Activated CD8-positive, alpha-beta memory T cell treated with anti-CD3 and anti-CD28 coated beads, Interleukin-2, amount 50 U/mL, for 48 hours (primary cell): ENCODE data around the gene ABHD17B.
"Not testable (repeated sequence)": the region's sequence is repeated elsewhere in the genome, so short reads cannot be mapped to it uniquely, and the experiment has no call there.

Experiments used
- DNase-seq: peaks from one replicate; pipeline ENCODE4 v3.0.0-alpha.2; 2020

ABHD17B gene

DNA sequence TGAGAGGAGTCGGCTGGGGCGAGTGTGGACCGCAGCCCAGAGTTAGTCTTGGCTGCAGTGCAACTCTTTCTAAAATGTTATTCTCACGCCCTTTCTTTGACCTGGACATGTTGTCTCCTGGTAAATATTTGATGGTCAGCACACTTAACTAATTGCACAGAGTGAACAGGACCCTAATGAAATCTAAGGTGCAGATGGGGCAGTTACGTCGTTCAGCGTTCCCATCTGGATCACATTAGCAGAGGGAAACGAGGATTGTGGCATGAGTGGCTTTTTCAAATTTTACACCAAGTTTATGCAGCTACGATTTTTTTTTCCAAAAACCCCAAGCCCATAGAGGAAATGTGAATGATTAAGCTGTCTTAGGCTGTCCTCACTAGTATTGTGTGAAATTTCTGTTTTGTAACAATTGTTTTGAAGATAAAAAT, 929 bp upstream of the ABHD17B start:
- DNase-seq, result no peak

DNA sequence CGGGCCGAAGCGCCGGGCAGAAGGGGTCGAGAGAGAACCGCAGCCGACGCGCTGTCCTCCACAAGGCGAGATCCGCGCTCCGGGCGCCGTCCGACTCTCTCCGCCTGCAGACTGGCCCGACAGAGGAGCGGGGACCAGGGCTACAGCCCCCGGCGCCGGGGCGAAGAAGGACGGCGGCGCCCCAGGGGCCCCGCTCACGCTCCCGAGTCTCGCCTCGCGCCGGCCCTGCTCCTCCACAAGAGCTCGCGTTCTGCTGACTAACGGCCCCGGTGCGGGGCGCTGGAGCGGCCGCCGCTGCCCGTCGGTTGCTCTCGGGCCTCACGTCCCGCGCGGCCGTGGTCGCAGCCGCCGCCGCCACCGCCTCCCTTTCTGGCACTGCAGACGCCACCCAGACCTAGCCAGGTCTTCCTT, 338 bp downstream of the ABHD17B start:
- DNase-seq, result no peak

DNA sequence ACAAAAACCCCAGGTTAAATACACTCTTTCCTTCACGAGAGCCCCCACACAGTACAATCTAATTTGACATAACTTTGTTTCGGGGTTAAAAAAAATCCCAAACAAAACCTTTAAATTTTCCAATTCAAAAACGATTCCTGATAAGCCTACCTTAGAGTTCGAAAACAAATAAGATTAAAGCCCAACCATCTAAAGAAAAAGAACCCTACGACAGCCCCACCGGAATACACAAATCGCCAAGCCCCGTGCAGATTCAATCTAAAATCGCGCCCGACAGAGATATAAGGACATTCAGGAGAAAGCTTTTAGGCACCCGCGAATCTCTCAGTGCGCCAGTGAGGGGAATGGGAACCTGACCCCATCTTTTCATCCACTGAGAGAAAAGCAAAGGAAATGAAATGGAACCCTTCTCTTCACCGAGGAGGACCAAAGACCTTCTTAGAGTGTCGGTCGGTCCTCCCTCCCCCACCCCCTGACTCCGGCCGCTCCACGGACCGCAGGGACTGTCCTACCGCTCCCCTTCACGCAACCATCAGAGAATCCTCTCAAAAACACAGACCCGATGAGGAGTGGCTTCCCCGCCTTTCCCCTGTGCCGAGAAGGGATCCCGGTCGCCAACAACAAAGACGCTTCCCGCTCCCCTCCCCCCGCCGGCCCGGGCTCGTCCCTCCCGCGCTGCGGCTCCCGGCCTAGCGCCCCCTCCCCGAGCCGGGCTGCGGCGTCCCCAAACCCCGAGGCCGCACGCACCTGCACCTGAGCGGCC, 925 bp downstream of the ABHD17B start:
- peak; percentile 71 for DNase-seq

DNA sequence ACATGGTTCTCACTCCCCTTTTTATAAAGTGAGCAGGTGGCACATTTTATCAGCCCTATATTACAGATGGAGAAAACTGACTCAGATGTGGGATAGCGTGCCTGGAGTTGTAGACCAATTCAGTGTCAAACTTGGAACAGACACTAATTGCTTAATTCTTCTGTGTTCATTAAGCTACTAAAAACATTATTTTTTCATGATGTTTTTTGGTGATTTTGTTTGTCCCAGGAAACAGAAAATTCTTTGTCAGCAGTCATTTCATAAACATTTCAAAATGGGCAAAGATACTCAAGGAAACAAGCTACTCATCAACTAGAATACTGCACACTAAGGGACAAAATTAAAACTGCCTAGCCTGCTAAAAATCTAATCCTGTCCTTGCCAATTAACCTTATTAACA, 2.2 kb downstream of the ABHD17B start:
- DNase-seq, result no peak

DNA sequence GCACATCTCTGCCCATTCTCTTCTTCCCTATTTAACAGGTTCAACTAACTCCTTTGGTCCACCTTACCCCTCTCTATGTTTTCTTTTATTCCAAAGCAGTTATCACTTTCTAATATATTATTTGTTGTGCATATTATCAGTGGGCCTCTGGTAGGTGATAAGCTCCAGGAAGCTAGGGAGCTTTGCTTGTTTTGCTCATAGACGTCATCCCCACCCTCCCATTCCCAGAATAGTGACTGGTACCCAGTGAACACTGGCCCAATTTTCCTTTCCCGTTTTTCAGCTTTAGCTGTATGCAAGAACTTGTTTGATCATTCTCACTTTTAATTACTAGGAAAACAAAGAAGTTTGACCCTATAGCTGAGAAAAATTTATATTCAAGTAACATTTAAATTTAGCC, 6.9 kb downstream of the ABHD17B start:
- DNase-seq, result no peak

DNA sequence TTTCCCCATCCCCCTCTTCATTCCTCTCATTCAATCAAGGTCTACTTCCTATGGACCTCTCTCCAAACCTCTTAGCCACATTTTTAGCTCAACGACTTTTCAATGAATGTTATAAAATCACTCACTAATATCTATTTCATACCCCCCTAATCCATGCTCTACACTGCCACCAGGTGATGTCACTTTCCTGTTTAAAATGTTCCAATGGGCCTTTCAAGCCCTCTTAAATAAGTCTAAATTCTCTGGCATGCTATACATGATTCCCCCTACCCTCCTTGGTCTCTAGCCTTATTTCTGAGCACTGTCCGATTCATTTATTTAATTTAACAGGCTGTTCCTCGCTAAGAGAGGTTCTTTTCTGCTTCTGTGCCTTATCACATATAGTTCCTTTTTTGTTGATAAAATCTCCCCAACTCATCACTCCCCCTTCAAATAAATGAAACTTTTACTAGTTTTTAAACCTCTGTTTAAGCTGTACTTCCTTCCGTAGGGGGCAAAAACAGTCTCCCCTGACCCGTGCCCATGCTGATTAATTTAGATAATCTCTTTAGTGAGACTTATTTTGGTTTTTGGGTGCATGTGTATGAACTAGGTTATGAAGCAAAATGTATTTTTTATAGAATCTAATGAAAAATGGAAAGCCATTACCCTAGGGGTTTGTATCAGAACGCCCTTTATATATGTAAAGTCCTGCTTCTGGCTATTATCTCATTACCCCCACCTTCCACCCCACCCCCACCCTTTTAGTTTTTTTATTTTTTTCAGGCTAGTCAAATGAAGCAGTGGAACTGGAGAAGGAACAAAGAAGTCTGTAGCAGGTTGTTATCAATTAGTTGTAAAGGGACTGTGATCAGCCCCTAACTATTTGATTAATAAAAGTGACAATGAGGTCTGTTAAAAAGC, 9.0 kb downstream of the ABHD17B start:
- DNase-seq, result no peak

DNA sequence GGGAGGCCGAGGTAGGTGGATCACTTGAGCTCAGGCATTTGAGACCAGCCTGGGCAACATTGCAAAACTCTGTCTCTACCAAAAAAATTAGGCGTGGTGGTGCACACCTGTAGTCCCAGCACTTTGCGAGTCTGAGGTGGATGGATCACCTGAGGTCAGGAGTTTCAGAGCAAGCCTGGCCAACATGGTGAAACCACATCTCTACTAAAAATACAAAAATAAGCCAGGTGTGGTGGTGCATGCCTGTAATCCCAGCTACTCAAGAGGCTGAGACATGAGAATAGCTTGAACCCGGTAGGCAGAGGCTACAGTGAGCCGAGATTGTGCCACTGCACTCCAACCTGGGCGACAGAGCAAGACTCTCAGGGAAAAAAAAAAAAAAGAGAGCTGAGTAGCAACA, 12.2 kb downstream of the ABHD17B start:
- DNase-seq, result not testable (repeated sequence)

DNA sequence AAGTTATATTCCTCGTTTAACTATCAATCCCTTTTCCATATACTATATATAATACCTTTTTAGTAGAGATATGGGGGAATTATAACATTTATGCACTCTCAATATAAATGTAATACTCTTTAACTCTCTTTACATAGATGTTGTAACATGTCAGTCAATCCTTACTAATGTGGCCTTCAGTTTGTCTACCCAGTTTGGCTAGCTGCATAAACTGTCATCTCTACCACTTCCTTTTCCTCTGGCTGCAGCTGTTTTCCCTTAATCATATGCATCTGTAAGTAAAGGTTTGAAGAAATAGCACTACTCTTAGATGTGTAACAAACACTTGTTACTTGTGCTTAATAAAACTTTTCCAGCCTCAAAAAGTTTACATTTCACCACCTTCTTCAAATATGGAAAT, 13.4 kb downstream of the ABHD17B start:
- DNase-seq, result no peak

DNA sequence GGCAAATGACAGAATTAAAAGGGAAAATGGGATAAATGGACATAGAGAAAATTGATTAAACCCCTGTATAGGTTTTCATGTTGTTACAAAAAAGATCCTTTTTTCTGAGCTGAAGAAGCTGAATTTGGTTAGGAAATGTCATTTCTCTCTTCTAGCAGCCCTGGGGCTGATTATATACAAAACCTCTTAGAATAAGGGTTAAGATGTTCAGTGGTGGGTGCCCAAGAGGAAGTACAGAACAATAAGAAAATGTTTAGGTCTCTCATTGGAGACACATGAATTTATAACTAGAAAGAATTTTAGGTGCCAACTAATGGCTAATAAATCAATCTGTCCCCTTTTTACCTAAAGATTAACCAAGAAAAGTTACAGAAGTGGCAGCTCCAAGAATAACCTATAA, 14.2 kb downstream of the ABHD17B start:
- no peak for DNase-seq

DNA sequence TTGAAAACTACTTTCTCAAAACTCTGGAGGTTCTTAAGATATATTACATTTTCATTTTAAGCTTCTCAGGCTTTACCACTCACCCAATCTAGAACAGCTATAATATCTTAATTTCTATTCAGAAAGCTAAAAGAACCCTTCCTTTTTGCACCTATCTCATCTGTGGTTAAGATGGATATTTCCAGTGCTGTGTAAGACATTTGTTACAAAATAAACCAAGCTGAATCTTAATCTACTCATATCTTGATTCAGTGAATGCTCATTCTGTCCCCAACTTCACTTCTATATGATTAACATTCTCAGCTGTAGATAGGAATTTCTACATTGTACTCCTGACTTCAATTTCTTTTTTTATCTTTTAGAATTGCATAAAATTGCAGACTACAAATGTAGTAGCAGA, 15.0 kb downstream of the ABHD17B start:
- DNase-seq, result no peak

DNA sequence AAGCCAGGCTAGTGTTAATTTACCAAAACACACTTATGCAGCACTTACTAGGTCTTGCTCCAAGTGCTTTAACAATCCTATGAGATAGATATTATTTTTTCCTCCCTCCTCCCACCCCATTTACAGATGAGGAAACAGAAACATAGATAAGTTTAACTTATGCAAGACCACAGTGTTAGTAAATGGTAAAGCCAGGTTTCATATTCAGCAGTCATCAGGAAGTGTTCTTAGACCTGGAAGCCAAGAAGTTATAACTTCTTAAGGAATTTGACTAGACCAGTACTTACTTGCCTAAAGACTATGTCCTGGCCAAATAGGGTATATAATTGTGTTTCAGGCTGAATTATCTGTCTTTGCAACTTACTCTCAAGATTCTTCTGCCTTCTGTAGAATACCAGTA, 15.9 kb downstream of the ABHD17B start:
- DNase-seq, result no peak

DNA sequence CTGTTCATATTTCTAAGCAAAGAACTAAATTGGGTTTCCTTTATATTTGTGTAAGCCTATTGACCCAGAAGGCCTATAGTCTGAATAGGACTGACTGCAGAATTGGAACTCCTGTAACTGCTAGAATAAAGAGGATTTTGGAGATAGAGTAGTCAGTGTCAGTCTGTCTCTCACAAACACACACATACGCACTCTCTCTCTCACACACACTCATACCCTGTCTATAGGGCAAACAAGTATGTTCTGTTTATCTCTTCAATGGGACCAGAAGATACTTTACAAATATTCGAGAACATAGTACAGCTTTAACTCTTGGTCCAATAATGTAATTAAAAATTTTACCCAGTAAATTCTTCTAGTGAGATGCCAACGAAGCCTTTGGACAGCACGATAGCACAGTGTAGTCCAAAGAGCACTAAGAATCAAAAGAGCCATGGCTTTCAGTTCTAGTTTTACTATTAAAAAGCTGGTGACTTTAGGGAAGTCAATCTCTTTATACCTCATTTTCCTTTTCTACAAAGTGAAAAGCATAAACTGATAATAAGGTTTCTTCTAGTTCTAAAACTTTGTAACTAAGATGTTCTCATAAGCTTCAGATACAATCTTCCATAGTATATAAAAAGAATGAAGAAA, 19.3 kb downstream of the ABHD17B start:
- no peak for DNase-seq

DNA sequence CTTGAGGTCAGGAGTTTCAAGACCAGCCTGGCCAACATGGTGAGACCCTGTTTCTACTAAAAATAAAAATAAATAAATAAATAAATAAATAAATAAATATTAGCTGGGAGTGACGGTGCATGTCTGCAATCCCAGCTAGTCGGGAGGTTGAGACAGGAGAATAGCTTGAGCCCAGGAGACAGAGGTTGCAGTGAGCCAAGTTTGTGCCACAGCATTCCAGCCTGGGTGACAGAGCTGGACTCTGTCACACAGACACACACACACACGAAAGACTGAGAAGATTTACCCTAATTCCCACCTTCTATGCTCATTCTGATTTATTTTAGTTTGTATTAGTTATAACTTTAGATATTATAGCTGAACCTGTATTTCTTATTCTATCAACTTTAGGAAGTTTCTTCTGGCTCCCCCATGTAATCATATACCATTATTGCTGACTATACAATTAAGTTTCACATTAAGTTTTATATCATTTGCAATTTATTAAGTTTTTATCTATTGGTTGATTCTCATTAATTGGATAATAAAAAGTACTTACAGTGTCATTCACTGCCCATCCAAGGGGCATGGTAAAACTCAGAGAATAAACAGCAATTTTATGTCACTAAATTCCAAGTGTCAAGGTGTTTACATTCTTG, 20.8 kb downstream of the ABHD17B start:
- DNase-seq, result no peak

DNA sequence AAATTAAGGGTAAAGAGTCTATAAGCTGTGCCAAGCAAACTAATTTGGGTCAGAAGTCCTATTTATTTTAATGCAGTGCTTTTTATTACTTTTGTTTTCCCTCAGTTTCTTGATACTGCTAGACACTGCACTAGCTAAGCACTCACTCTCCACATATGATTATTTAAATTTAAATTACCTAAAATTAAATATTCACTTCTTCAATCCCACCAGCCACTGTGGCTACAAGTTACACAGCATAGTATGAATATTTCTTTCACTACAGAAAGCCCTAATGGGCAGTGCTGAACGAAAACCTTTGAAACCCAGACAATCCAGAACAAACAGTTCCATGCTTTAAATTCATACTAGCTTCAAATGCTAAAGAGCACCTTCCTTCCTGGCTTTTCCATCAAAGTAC, 23.6 kb downstream of the ABHD17B start:
- no peak for DNase-seq

DNA sequence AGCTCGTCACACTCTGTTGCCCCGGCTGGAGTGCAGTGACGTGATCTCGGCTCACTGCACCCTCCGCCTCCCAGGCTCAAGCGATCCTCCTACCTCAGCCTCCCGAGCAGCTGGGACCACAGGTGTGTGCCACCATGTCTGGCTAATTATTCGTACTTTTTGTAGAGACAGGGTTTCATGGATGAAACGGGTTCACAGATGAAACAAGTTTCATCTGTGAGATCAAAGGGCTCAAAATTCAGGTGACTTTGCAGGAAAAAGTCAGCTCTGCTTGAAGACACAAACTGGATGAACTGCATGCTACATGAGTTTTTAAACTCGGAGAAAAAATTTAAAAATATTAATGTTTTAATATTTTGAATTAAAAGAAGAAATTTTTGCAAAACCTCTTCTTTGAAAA, 24.5 kb downstream of the ABHD17B start:
- no peak for DNase-seq

DNA sequence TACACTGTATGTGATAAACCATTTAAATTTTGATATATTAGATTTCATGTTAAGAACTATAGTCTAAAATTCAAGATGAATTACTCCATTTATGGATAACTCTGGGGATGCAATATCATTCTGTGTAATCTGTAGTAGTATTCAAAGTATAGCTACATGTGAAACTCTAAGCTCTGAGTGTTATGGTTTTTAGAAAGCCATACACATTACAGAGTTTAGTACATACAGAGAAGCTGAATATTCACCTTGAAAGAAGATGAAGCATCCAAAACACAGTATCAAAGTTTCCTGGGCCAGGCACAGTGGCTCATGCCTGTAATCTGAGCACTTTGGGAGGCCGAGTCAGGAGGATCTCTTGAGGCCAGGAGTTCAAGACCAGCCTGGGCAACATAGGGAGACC, 25.0 kb downstream of the ABHD17B start:
- DNase-seq, result no peak

DNA sequence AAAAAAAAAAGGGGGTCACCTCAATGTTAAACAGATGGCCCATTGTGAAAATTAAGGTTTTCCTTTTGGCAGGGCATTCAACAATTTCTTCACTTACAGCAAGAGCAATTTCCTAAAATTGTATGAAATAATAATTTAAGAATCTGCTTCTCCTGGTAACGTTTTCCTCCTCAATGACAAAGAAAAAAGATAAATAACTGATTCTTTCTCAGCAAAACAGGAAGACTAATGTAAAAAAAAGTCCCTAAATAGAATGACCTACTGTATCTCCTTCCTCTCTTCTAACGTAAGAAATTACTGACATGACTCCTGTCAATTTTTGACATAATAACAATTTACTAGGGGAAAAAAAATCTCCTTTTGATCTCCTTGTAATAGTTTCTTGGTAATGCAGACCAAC, 25.5 kb downstream of the ABHD17B start:
- DNase-seq, result no peak

DNA sequence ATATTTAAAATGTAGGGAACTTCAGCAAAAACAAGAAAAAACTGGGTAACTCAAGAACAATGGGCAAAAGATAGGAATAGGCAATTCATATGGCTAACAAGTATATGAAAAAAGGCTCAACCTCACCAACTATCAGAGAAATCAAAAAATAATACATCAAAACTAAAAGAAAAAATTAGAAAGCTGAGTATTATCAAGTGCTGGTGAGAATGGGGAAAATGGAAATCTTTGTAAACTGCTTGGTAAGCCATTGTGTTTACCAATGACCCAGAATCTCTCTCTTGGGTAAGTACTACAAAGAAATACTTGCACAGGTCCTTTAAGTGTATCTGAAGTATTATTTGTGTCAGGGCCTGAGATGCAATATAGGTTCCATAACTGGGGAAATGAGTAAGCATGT, 27.0 kb downstream of the ABHD17B start:
- DNase-seq, result no peak

DNA sequence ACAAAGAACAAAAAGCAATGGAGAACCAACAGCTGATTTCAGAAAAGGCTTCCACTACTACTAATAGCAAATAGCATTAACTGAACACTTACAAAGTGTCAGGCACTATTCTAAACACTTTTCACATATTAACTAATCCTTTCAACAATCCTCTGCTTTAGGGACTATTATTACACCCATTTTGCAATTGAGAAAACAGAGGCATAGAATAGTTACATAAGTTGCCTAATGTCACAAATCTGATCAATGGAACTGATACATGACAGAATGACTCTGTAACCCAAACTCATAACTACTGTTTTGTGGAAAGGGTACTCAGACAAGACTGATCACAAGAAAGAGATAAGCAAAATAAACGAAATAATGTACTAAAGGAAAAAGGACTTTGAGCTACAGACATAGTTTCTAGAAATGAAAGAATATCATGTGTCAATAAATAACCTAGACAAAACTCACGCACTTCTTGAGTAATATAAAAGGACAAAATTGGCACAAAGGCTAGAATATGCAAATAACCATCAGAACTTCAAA, 31.3 kb downstream of the ABHD17B start:
- DNase-seq, result no peak

DNA sequence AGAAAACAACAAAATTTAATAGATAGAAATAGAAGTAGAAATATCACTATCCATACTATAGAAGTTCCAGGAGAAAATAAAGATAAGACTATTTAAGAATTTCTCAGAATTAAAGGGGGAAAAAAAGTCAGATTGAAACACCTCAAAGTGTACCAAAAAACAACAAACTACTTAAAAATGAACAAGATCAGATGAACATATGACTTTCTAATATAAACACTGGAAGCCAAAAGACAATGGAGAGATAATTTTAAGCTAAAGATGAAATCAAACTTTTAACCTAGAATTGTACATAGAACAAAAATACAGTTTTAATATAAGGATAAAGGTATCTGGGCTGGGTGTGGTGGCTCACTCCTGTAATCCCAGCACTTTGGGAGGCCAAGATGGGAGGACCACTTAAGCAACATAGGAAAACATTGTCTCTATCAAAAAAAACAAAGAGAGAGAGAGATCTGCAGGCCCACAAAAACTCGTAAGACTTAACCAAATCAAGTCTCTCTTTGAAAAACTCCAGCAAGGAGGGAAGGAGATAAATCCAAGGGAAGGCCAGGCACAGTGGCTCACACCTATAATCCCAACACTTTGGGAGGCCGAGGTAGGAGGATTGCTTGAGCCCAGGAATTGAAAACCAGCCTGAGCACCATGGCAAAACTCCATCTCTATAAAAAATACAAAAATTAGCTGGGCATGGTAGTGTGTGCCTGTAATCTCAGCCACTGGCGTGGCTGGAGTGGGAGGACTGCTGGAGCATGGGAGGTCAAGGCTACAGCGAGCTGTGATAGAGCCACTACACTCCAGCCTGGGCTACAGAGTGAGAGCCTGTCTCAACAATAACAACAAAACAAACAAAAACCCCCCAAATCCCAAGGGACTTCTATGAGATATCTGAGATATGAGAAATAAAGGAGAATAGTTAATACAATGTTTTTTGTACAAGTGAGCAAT, 32.4 kb downstream of the ABHD17B start:
- no peak for DNase-seq

DNA sequence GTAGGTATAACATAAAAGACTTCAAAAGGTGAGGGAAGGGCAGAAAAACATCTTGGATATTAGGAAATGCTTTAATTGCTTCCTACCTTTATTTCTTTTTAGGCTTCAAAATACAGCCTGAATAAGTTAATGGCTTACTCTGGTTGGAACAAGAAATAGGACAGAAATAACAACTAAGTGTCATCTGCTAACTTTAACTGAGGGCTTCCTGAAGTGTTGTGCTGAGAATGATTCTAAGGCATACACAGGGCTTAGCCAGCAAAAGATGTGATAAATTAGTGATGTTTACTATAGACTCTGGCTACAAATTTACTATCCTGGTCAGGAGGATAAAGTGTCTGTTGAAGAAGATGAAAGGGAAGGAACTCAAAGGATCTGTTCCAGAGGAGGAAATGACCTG, 34.2 kb downstream of the ABHD17B start:
- DNase-seq, result no peak

DNA sequence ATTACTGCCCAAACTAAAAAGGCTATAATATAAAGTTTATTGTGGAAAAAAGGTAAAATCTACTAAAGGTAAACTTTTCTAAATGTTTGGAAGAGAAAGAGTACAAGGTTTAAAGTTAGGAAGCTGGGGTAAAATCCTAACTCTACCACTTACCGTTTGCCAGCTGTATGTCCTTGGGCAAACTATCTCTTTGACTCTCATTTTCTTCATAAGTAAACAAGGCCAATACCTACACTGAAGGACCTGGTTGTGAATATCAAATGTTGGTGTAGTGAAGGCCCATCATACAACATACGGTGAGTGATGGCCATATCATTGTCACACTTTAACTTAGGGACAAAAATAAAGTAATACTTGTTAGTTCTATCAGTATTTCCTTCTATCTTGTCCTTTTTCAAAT, 34.9 kb downstream of the ABHD17B start:
- DNase-seq, result no peak
